Stimulated activated CD4-positive, alpha-beta T cell treated with anti-CD3 and anti-CD28 coated beads, Interleukin-1b, Interleukin-23, amount 100 ng/mL, for 4 hours (primary cell): Measurements from ENCODE around the gene CAMK1D.

Experiments used
- DNase-seq, 2 donors: peaks; one replicate each; pipeline ENCODE4 v3.0.0-alpha.2; 2020; ENCODE audit warnings: low read depth in 2 of 2

Gene CAMK1D

GRCh38 chr10:12755075-12755474 is 405.7 kb downstream of the CAMK1D start:
- DNase-seq, result no peak

GRCh38 chr10:12757351-12757750 is 408.0 kb downstream of the CAMK1D start:
- DNase-seq, result no peak

GRCh38 chr10:12758271-12758670 is 408.9 kb downstream of the CAMK1D start:
- DNase-seq, result no peak

- no peak for DNase-seq
Observed at GRCh38 chr10:12766223-12766622, 416.9 kb downstream of the CAMK1D start.

- no peak for DNase-seq
Observed at GRCh38 chr10:12768156-12769100, 419.1 kb downstream of the CAMK1D start.

GRCh38 chr10:12769323-12770044 is 420.1 kb downstream of the CAMK1D start:
- no peak for DNase-seq

- no peak for DNase-seq
Observed at GRCh38 chr10:12771981-12772760, 422.8 kb downstream of the CAMK1D start.

GRCh38 chr10:12772797-12773587 is 423.6 kb downstream of the CAMK1D start:
- no peak for DNase-seq

GRCh38 chr10:12774204-12774894 is 425.0 kb downstream of the CAMK1D start:
- no peak for DNase-seq

- DNase-seq, result no peak
Observed at GRCh38 chr10:12777840-12778585, 428.7 kb downstream of the CAMK1D start.

GRCh38 chr10:12780634-12781601 is 431.6 kb downstream of the CAMK1D start:
- DNase-seq, result no peak

- DNase-seq, result no peak
Observed at GRCh38 chr10:12781976-12782375, 432.6 kb downstream of the CAMK1D start.

- DNase-seq, result peak; percentile 7 to 25
Observed at GRCh38 chr10:12782537-12782936, 433.2 kb downstream of the CAMK1D start.

GRCh38 chr10:12783293-12783692 is 433.9 kb downstream of the CAMK1D start:
- no peak for DNase-seq

- DNase-seq, result no peak
Observed at GRCh38 chr10:12784646-12785045, 435.3 kb downstream of the CAMK1D start.

- DNase-seq, result no peak
Observed at GRCh38 chr10:12785415-12785831, 436.1 kb downstream of the CAMK1D start.

- no peak for DNase-seq
Observed at GRCh38 chr10:12787297-12787696, 437.9 kb downstream of the CAMK1D start.

- DNase-seq, result no peak
Observed at GRCh38 chr10:12788277-12788676, 438.9 kb downstream of the CAMK1D start.

GRCh38 chr10:12790270-12790669 is 440.9 kb downstream of the CAMK1D start:
- no peak for DNase-seq
